NCI-H2171 treated with DMSO at 0.1 percent for 48 hours (cell line): Measurements from ENCODE around the gene C6orf141.

Experiments used
- DNase-seq: peaks from one replicate; lab custom pipeline; 2025; lab: John Stamatoyannopoulos, UW

C6orf141 gene

DNA sequence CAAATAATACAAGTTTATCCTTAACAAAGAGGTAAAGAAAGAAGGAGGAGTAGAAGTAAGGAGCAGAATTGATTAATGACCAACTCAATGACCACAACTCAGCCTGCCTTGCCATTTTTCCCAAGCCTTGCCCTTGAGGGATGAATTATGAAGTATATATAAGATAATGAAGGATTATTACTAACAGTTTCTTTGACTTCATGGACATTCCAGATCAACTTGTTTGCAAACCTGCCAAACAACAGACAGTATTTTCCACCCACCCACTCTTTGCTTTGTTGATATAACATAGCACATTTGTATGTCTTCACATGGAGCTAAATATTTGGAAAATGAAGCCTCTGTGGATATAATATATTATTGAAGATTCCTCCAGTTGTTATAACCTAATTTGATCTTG, 9.9 kb upstream of the C6orf141 start:
- DNase-seq, result no peak

DNA sequence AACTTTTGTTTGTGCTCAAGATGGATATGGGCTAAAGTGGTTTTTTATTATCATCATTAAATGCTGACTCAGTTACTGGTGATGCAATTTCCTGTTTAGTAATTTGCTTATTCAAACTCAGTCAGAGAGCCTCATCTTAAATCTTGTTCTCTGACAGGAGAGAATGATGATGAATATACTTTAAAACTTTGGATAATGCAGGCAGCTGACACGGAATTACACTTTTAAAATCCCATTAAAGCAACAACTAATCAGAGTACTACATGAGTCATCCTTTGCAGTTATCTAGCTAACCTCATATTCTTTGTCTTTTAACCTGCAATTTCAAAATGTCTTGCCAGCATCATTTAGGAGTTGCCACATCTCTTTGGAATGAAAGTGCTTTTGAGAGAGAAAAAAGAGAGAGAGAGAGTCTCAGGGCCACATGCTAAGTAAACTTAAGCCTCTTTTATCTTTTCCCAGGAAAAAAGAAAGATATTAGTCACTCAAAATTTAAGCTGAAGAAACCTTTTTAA, 9.2 kb upstream of the C6orf141 start:
- DNase-seq, result no peak

DNA sequence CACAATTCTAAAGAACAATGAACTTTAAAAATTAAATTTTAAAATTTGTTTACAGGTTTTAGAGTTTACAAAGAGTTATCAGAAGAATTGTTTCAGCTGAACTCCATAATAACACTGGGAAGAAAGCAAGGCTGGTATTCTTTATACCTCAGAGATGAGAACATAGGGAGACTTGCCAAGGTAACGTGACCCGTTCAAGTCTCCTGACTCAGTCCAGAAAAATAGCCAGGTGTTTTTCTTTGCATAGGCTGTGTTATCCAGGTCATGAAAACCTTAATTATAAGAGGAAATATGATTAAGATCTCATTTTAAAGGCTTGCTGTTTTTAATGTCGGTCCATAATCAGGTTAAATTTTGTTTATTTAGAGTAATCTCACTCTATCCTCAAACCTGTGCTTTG, 8.5 kb upstream of the C6orf141 start:
- no peak for DNase-seq

DNA sequence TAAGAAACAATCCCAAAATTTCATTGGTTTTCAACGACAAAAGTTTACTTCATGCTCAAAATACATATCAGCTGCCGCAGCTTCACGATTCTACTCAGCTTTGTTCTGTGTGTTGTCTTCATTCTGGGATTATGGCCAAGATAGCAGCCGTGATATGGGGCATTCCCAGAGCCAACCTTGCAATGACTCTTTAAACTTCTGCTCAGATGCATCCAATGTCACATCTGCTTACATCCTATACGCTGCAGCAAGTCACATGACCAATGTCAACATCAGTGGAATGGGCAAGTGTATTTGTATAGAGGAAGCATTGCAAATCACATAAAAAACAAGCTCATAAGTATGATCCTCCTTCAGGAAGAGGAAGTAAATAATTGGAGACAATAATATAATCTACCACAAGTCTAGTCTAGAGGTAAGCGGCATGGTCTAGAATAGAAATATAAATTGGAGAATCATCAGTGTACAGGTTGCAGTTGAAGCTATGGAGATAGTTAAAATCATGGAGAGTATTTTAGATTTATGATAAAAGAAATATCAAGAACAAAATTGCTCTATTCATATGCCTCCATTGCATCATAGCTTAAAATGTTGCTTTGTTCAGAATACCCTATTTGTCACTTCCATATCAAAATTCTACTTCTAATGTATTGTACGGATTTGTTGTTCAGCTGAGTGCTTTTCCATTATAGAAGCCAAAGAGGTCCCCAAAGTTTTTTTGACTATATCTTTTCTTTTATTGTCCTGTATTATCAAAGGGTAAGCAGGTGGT, 7.2 kb upstream of the C6orf141 start:
- DNase-seq, result peak; percentile 15

DNA sequence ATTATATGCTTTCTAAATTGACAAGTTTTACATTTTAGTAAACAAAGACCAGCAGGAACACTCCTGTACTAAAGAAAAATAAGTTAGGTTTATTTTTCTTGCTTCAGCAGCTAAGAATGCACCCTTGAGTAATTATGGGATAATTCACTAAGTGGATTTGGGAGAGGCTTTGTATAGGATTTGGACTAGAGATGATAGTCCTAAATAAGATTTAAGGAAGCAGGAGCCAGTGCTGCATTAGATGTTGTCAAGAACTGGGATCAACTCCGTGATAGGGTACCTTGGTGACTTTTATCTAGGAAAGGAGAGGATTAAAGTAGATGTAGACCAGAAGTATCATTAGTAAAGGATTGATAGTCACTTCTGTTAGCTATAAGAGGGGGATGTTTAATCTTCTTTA, 4.1 kb upstream of the C6orf141 start:
- no peak for DNase-seq

DNA sequence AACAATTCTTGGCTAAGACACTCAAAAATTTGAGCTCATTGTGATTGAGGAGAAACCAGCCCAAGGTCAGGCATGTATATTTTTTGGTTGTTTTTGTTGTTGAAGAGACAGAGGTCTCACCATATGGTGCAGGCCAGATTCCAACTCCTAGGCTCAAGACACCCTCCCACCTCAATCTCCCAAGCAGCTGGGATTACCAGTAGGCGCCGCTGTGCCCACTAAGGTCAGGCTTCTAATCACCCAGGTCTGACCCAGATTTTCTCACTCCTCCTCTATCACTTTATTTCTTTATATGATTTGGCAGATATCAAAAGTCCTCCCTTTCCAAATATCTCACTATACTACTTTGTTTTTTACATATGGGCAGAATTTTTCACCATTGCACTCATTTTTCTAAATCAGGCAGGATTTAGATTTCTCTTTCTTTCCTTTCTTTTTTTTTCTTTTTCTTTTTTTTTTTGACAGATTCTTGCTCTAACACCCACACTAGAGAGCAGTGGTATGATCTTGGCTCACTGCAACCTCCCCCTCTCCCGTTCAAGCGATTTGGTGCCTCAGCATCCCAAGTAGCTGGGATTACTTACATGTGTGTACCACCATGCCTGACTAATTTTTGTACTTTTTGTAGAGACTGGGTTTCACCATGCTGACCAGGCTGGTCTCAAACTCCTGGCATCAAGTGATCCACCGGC, 1.7 kb upstream of the C6orf141 start:
- peak; percentile 29 for DNase-seq

DNA sequence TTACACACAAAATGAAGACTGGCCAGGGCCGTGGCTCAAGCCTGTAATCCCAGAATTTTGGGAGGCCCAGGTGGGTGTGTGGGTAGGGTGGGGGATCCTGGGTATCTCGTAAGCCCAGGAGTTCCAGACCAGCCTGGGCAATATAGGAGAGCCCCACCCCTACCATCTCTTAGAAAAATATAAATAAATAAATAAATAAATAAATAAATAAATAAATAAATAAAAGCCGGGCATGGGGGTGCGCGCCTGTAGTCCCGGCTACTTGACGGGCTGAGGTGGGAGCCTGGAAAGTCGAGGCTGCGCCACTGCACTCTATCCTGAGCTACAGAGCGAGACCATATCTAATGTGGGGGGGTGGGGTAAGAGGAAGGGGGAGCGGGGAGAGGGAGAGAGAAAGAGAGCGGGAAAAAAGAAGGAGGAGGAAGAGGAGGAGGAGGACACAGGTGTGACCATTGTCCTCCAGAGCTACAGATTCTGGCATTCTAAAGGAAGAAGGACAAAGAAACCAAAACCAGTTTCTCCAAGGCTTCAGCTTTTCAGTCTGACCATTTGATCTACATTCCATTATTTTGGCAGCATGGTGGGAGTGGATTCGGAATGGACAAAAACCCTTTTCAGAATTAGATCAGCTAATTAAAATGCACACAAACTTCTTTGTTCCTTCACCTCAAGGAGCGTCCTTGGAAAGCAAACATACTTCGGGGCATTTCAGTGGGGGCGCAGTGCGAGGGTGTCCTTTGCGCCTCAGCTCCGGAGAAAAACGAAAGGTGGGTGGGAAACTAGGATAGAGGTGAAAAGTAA, 577 bp upstream of the C6orf141 start:
- no peak for DNase-seq

DNA sequence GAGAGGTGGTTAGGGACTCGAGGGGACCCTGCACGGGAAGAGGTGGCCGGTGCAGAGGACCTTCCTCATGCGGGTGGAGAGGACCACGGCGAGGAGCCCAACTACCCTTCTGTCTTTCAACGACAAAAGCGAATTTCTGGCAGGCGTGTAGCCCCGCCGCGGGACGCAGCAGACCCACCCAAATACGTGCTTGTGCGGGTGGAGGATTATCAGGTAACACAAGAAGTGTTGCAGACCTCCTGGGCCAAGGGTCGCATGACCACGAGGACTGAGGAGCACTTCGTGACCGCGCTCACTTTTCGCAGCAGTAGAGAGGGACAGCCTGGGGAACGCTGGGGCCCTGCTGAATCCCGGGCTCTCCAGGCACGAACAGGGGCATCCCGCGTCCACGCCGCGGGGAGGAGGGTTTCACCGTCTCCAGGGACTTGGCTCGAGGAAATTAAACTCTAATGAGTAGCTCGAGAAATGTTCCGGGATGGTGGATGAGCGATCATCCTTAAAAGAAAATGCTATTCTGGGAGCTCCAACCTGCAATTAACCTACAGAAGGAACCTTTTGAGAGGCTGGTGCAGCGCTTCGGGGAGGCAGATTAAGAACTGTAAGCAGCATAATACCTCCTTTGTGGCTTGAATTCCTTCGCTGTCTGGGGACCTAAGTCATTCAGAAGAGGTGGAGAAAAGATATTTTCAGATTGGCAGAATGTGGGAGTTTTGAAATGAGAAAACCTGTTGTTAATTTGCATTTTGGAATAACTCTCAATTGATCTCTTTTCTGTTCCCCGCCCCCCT, 804 bp downstream of the C6orf141 start:
- DNase-seq, result no peak

DNA sequence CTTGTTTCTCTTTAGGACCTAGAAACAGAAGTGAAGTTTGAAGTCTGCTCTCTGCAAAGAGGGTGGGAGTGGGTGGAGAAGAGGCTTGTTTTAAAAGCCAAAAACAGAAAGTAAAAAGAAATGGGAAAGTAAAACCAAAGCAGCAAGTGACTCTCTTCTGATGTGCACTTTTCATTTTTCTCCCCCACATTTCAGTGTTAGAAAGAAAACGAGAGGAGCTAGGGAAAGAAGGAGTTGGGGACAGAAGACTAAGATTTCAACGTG, 1.3 kb downstream of the C6orf141 start:
- no peak for DNase-seq

DNA sequence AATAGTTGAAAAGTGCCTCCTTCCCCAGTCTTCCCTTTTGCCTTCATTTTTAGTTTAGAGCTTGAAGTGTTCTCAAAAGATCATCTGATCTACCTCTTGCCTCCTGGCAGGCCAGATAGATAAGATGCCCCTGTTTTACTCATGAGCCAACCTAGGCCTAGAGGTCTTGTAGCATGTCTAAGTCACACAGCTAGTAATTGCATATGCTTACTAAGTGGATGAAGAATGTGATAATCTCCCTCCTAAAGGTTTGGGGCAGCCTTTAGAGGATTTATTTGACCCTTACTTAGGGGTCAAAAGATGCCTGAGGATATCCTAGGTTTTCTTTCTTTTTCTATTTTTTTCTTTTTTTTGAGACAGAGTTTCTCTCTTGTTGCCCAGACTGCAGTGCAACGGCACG, 2.1 kb downstream of the C6orf141 start:
- no peak for DNase-seq

DNA sequence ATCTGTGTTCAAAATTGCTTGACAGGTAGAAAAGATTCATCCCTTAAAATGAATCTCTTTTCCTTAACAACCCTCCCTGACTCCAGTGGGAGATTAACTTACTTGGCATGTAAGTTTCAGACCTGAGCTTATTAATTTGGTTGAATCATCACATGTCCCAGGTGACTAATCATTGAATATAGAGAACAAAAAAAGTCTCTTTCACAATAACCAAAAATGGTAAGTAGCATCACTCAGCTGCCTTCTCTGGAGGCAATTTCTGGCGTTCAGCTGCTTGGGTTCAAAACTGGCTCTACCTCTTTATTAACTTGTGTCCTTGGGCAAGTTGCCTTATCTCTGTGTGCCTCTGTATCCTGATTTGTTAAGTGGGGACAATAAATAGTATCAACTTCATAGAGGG, 2.9 kb downstream of the C6orf141 start:
- DNase-seq, result no peak

DNA sequence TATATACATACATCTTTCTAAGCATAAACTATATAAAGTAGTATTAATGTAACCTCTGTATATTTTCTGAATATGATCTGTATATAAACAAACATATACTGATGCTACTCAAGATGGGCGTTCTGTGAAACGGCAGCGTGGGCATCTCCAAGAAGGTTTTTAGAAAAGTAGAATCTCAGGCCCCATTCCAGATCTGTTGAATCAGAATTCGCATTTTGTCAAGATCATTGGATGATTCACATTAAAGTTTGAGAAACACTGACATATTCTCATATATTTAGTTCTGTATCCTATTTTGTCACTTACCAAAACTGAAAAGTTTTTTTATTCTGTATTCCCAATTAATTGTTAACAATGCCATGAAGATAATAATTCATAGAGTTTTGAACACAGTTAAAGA, 5.5 kb downstream of the C6orf141 start:
- DNase-seq, result no peak

DNA sequence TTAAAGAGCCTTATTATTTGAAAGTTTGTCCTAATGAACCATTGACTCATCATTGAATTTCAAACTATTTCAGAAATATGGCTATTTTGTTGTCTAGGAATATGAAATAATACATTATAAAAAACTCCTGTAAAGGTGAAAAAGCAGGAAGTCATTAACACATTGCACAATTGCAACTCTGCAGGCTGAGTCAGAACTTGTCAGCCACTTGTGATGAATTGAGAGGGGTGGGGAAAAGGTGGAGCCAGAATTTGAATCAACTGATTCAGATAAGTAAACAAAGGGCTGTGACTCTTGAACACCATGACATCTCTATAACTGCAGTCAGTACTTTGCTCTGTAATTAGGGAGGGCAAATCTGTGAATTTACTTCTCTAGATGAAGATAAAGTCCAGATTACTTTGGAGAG, 6.0 kb downstream of the C6orf141 start:
- DNase-seq, result no peak

DNA sequence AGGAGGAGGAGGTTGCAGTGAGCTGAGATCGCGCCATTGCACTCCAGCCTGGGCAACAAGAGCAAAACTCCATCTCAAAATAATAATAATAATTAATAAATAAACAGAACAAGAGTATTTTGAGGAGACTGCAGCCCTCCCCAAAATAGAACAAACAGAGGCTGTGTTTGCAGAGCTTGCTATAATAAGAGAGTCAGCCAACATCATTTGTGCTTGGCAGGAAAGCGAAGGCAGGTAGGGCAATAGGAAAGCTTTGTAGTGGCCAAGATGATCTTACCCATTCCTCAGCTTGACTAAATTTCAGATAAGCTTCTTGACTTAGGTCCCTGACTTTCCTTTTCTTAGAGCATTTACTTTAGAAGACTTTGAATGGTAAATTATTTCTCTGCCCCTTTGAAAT, 6.7 kb downstream of the C6orf141 start:
- DNase-seq, result no peak

DNA sequence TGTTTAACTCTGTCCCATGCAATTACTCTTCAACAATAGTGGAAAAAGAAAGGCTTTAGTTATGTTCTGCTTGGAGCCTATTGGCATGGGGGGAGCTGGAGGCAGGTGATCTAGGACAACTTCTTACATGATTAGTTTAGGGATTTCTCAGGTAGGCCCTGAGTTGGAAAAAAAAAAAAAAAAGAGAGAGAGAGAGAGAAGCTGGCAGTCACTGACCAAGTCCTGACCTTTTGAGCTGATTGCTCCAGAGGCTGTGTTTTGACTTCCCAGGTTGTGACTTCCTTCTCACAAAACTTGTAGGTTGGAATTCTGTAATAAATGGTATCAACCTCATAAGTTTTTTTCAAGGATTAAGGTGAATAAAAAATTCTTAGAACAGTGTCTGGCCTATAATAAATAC, 7.8 kb downstream of the C6orf141 start:
- DNase-seq, result no peak

DNA sequence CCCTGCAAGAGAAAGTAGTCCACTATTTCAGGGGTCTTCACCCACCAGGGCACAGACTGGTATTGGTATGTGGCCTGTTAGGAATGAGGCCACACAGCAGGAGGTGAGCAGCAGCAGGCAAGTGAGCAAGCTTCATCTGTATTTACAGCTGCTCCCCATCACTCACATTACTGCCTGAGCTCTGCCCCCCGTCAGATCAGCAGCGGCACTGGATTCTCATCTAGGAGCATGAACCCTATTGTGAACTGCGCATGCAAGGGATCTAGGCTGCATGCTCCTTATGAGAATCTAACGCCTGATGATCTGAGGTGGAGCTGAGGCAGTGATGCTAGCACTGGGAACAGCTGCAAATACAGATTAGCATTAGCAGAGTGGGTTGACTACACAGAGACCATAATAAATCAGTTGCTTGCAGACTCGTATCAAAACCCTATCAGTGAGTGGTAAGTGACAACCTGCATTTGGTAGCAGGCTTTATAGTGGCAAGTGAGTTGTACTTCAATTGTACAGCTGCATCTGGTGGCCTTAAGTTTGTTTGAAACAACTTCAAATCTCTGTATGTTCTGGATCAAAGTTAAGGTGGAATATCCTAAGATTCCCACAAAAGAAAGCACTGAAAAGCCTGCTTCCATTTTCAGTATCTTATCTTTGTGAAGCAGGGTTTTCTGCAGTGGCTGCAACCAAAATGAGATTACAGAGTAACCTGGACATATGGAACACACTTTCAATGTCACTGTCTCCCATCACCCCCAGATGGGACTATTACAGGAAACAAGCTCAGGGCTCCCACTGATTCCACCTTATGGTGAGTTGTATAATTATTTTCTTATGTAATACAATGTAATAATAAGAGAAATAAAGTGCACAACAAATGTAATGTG, 12.8 kb downstream of the C6orf141 start:
- no peak for DNase-seq

DNA sequence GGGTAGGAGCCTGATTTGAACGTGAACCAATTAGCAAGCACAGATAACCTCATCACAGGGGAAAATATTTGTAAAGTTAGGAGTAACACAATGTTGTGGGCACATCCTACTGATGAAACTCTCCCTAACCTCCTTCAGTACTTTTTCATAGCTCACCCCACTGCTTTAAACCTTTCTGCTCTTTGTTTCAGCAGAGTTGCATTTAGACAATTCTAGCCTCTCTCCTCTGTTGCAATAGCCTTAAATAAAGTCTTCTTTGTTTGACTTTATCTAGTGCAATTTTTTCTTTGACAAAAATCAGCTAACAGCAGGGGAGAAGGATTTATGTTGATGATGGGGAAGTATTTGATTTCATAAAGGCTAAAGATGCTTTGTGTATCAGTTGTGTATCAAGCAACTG, 14.1 kb downstream of the C6orf141 start:
- no peak for DNase-seq

DNA sequence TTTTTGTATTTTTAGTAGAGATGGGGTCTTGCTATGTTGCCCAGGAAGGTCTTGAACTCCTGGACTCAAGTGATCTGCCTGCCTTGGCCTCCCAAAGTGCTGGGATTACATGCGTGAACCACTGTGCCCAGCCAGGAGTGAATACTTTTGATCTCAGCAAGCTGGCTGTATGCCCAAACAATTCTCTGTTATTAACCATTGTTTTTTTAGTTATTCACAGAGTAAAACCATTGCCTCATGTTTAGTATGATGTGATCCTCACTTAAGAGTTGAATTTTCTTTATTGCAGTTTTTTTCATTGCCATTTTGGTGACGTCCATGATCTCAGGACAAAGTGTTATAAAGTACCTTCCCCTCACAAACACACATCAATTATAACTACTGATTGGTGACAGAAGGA, 14.8 kb downstream of the C6orf141 start:
- no peak for DNase-seq

DNA sequence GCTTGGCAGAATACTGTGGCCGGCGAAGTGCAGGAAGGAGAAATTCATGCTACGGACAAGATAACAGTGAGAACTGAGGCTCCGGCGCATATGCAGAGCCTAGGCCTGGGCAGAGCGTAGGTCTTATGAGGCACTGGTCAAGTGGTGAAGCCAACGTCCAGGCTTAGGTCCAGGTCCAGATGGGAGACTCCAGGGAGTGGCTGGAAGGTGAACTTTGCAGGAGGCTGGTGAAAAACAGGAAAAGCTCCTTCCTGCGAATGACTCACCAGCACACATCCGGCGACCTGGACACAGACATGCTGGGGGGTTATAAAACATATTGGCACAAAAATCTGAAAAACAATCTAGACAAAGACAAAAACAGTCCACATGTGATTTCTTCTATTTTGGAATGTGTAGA, 15.4 kb downstream of the C6orf141 start:
- no peak for DNase-seq

DNA sequence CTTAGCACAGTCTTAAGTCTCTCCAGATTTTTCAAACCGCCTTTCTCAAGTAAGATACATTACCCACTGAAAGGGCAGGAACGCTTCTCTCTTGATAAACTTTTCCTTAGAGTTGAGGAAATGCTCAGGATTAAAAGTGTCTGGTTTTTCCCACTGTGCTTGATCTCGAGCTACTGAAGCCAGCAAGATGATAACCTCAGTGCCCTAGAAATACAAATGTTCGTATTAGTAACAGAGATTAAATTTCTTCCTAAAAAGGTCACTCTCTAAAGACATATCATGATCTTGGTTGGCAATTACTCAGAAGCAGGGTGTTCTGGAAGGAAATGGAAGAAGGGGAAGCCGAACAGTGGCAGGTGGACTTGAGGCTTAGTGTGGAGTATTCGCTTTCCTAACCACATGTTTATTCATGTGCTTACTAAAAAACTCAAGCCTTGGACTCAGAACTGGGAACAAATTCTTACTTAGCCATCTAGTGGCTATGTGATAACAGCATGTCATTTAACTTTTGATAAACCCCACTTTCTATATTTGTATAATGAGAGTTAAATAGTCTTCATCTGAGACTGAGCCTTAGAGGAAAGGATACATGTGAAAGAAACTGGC, 20.1 kb downstream of the C6orf141 start:
- DNase-seq, result no peak

DNA sequence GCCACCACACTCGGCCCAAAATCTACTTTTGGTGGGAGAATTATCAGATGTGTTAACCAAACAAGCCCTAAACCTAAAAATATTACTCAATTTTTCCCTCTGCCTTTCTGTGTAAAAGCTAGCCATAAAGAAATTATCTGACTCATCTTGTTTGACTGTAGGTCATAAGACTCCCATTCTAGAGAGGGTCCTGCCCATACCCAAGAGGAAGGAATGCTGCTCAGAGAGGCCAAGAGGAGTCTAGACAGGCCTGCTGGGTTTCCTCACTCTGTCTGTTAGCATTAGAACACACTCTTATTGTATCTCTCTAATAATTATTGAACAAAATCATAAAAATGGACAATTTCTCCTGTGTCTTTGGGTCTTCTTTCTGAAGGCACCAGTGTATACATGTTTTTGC, 26.1 kb downstream of the C6orf141 start:
- DNase-seq, result no peak
